Measurements from ENCODE around the gene ECE1.

- TF ChIP-seq POLR2A (IDR thresholded peaks at IDR 0.05) = no peak
- TF ChIP-seq CTCF (IDR thresholded peaks at IDR 0.05) = no peak
These were observed 88.6 kb downstream of the ECE1 start for GRCh38 chr1:21201650-21202049.
